B cell (primary cell): ENCODE results near the gene CFAP90. TPM values are rescaled to one million over a fixed set of nuclear protein-coding genes. Genes with fewer than 3 reads are reported as not detected.

Experiments used
- ATAC-seq: fragments of 200-7000 bp; cut with Tn5 transposase; one replicate; pipeline ENCODE4 v1.10.0; 2021; ENCODE audit warnings: low read depth, mild to moderate bottlenecking, moderate number of reproducible peaks, moderate library complexity
- CTCF ChIA-PET: fragments of 350-600 bp; sonication (Branson Sonifier 250); formaldehyde crosslinking; loops from one replicate; lab custom pipeline; 2021; ENCODE audit warnings: antibody characterized with exemption, inconsistent platforms; lab: Charles Lee
- POLR2A ChIA-PET: fragments of 350-600 bp; sonication (Branson Sonifier 250); formaldehyde crosslinking; loops from one replicate; lab custom pipeline; 2021; ENCODE audit warnings: antibody characterized with exemption; lab: Charles Lee
- DNase-seq: peaks from one replicate; pipeline ENCODE4 v3.0.0; 2013
- H2AFZ ChIP-seq: 2 replicates; pipeline ENCODE4 v1.6.1; 2012; ENCODE audit warnings: mild to moderate bottlenecking, low read depth, low read length; ENCODE audit not compliant: insufficient read depth, poor library complexity, severe bottlenecking
- H3K27ac ChIP-seq, 2 donors: 1 replicate in 1 of 2; 2 replicates in 1 of 2; pipeline ENCODE4 v1.5.1; 2012 to 2013; ENCODE audit warnings: low read length in 2 of 2, mild to moderate bottlenecking in 2 of 2, moderate library complexity in 1 of 2
- H3K27me3 ChIP-seq, 4 experiments: fragments of 200-600 bp in 1 of 4; sonication (generic) in 1 of 4; replicated peaks in 1 of 4; 1 replicate in 2 of 4; 2 replicates in 2 of 4; pipeline versions ENCODE4 v1.6.1 to v1.7.0; 2013 to 2016; ENCODE audit warnings: low read length in 3 of 4, mild to moderate bottlenecking in 2 of 4, mixed read lengths in 1 of 4, moderate library complexity in 1 of 4; ENCODE audit not compliant: insufficient read depth in 4 of 4, control insufficient read depth in 3 of 4; ENCODE audit errors: control extremely low read depth in 1 of 4
- H3K36me3 ChIP-seq, 2 experiments: replicated peaks in 1 of 2; 1 replicate in 1 of 2; 2 replicates in 1 of 2; pipeline versions ENCODE4 v1.6.1 to v1.7.1; 2013; ENCODE audit warnings: low read length in 1 of 2; ENCODE audit not compliant: insufficient read depth in 2 of 2, control insufficient read depth in 1 of 2; ENCODE audit errors: control extremely low read depth in 1 of 2, extremely low read depth in 1 of 2
- H3K4me1 ChIP-seq, 2 donors: fragments of 200-600 bp in 1 of 2; sonication (generic) in 1 of 2; 1 replicate in 1 of 2; 2 replicates in 1 of 2; pipeline versions ENCODE4 v1.5.1 to v1.6.1; 2013 to 2017; ENCODE audit warnings: low read length in 2 of 2; ENCODE audit not compliant: control insufficient read depth in 2 of 2, insufficient read depth in 2 of 2
- H3K4me2 ChIP-seq: replicated peaks from 2 replicates; pipeline ENCODE3; 2012; ENCODE audit warnings: mild to moderate bottlenecking, low read depth, low read length; ENCODE audit not compliant: poor library complexity, severe bottlenecking
- H3K4me3 ChIP-seq, 5 experiments: fragments of 200-600 bp in 1 of 5; sonication (generic) in 1 of 5; 1 replicate in 3 of 5; 2 replicates in 2 of 5; pipeline versions ENCODE4 v1.5.1 to v1.7.0; 2011 to 2016; ENCODE audit warnings: low read length in 4 of 5, mild to moderate bottlenecking in 4 of 5, low read depth in 2 of 5, control low read depth in 1 of 5, moderate library complexity in 1 of 5; ENCODE audit not compliant: insufficient read depth in 1 of 5; ENCODE audit errors: control extremely low read depth in 1 of 5, extremely low read depth in 1 of 5
- H3K79me2 ChIP-seq: fragments of 200-600 bp; sonication (generic); one replicate; pipeline ENCODE4 v1.6.0; 2016; ENCODE audit warnings: low read length; ENCODE audit not compliant: control insufficient read depth, insufficient read depth
- H3K9ac ChIP-seq: fragments of 200-600 bp; sonication (generic); 2 replicates; pipeline ENCODE4 v1.6.1; 2017; ENCODE audit warnings: mild to moderate bottlenecking, low read length, moderate library complexity
- H3K9me3 ChIP-seq, 3 donors: one replicate each; pipeline versions ENCODE4 v1.6.1 to v1.7.1; 2013; ENCODE audit warnings: low read length in 2 of 3; ENCODE audit not compliant: control insufficient read depth in 2 of 3, insufficient read depth in 1 of 3; ENCODE audit errors: control extremely low read depth in 1 of 3
- H4K20me1 ChIP-seq: 2 replicates; pipeline ENCODE4 v1.6.0; 2012; ENCODE audit warnings: mild to moderate bottlenecking, low read length; ENCODE audit not compliant: insufficient read depth, control insufficient read depth, poor library complexity, severe bottlenecking
- H3K27ac Mint-ChIP-seq: one replicate; pipeline ENCODE4 v1.8.0; 2021; ENCODE audit warnings: mixed read lengths
- H3K27me3 Mint-ChIP-seq: one replicate; pipeline ENCODE4 v1.8.0; 2021; ENCODE audit warnings: mixed read lengths
- H3K4me1 Mint-ChIP-seq: one replicate; pipeline ENCODE4 v1.8.0; 2021; ENCODE audit warnings: mixed read lengths
- H3K4me3 Mint-ChIP-seq: one replicate; pipeline ENCODE4 v1.8.0; 2021; ENCODE audit warnings: mixed read lengths
- H3K9me3 Mint-ChIP-seq: one replicate; pipeline ENCODE4 v1.8.0; 2022; ENCODE audit warnings: mixed read lengths; ENCODE audit not compliant: insufficient read depth
- EZH2 ChIP-seq: IDR thresholded peaks from 2 replicates; pipeline ENCODE4 v1.6.1; 2012; ENCODE audit warnings: borderline replicate concordance, low read depth, mild to moderate bottlenecking, moderate library complexity, low read length; ENCODE audit not compliant: insufficient read depth, poor library complexity, severe bottlenecking
- WGBS: methylation state at CpG from one replicate; pipeline ENCODE4 v1.1.5; 2013; ENCODE audit warnings: missing lambda C conversion rate; ENCODE audit not compliant: insufficient coverage; 5-methylcytosine and 5-hydroxymethylcytosine counted together
- intact Hi-C: fragments of 100-400 bp; cut with micrococcal nuclease; formaldehyde crosslinking; loops from one replicate; pipeline ENCODE4 v1.10.0; 2022
- polyA plus RNA-seq: library from polyadenylated mRNA; depleted of rRNA; stranded (reverse); fragments of >200 nt; gene quantifications from 2 replicates; pipeline ENCODE4 v1.2.3, GENCODE V29; 2012
- total RNA-seq, 2 donors: library from RNA; stranded (reverse); fragments of 120-200 nt in 1 of 2; gene quantifications; 1 replicate in 1 of 2; 2 replicates in 1 of 2; pipeline versions ENCODE4 v1.2.3 to v1.2.4, GENCODE V29; 2013 to 2022
- TF ChIP-seq, protein P1 (sequence below): fragments of 200-600 bp; IDR thresholded peaks from one replicate; pipeline ENCODE4 v1.8.0; 2022; ENCODE audit warnings: antibody characterized with exemption, mild to moderate bottlenecking

The CFAP90 gene
- total and polyA plus RNA-seq, 2 donors (not counting 1 experiment from before 2014, with no cell fraction given), result not detected

DNA sequence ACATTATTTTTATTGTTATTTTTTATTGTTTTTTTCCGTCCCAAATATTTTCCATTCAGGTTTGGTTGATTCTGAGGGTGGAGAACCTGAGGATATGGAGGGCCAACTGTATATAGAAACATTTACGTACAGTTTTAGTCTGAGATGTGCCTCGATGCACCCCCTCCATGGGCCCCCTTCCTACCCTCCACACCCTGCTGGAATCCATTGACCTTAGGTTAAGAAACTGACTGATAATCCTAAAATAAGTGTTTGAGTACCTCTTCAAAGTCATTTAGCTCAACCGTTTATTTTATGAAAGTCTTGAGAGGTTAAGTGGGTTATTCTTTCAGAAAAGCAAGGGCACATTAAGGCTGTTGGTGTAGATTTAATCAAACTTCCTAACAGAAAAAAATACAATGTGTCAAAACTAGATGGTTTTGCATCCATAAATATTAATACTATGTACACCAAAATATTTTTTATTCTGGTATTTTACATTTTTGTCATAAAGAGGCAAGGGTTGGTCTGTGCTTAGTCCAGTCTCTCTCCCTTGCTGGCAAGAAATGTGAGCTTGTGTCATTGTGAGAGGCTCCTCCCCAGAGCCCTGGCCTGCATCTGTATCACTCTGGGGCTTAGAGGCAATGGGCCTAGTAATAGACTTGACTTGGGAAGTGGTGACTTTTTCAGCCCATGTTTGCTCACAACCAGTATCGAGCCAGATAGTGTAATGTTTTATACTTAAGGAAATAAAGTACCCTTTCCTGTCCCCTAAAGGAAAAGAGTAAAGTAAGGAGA lies 33.7 kb upstream of the CFAP90 start:
- CTCF ChIA-PET, result interaction anchor here (0.8 kb wide), 1 partner anchor 39 kb away, joined by 4 read pairs; no protein-coding TSS in a partner anchor
- no peaks in the 10 kb centered on the region for H3K9me3 ChIP-seq
- H3K27me3 ChIP-seq, result no peaks in the 10 kb centered on the region
- H3K27ac ChIP-seq, result no peak overlapping the region
- peaks cover 4% of the 10 kb centered on the region for H3K79me2 ChIP-seq
- intact Hi-C loops, result loop anchor here (5.0 kb wide), 1 partner anchor 1323 kb away; no protein-coding TSS in a partner anchor
- H3K4me2 ChIP-seq, result no peak overlapping the region
- H3K4me3 Mint-ChIP-seq, result no peak overlapping the region
- no peaks in the 10 kb centered on the region for H3K27me3 Mint-ChIP-seq
- H3K27ac Mint-ChIP-seq, result no peak overlapping the region
- peaks cover 15 to 65% of the 10 kb centered on the region in 2 experiments for H3K36me3 ChIP-seq
- no peak overlapping the region for H3K9ac ChIP-seq
- H4K20me1 ChIP-seq, result peaks cover 15% of the 10 kb centered on the region
- H3K4me1 ChIP-seq, result no peaks in the 10 kb centered on the region
- TF ChIP-seq, protein P1, sequence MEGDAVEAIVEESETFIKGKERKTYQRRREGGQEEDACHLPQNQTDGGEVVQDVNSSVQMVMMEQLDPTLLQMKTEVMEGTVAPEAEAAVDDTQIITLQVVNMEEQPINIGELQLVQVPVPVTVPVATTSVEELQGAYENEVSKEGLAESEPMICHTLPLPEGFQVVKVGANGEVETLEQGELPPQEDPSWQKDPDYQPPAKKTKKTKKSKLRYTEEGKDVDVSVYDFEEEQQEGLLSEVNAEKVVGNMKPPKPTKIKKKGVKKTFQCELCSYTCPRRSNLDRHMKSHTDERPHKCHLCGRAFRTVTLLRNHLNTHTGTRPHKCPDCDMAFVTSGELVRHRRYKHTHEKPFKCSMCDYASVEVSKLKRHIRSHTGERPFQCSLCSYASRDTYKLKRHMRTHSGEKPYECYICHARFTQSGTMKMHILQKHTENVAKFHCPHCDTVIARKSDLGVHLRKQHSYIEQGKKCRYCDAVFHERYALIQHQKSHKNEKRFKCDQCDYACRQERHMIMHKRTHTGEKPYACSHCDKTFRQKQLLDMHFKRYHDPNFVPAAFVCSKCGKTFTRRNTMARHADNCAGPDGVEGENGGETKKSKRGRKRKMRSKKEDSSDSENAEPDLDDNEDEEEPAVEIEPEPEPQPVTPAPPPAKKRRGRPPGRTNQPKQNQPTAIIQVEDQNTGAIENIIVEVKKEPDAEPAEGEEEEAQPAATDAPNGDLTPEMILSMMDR, result no peak
- no peak for TF ChIP-seq EZH2
- no peaks in the 10 kb centered on the region for H3K9me3 Mint-ChIP-seq
- POLR2A ChIA-PET, result no interaction called here
- no peak overlapping the region for H2AFZ ChIP-seq
- ATAC-seq, result no peak
- H3K4me1 Mint-ChIP-seq, result no peaks in the 10 kb centered on the region
- WGBS, result no CpG with 5 or more reads among the region's 5 CpGs
- no peak overlapping the region for H3K4me3 ChIP-seq
- DNase-seq, result no peak

DNA sequence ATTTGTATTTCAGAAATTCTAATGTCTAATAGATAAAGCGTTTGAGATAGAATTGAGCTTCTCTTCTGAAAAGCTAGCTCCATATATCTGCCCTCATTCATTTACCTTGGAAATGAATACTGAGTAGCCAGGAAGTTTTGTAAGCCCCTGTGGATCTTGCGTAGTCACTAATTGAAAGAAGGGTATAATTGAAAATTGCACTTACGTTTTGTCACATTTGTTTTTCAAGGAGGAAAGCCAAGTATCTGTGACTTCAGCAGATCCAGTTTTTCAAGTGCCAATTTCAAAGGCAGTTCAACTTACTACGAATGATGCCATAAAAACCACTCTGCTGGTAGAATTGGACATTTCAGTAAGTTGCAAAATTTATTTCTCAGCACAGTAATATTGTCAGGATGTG lies 32.0 kb upstream of the CFAP90 start:
- TF ChIP-seq, protein P1, result no peak
- TF ChIP-seq EZH2, result no peak
- Histone ChIP-seq H3K27ac (no peak overlapping the region), H2AFZ (no peak overlapping the region), H3K27me3 (no peaks in the 10 kb centered on the region), H3K4me3 (no peak overlapping the region), H4K20me1 (peaks cover 15% of the 10 kb centered on the region), H3K9me3 (no peaks in the 10 kb centered on the region), H3K4me2 (no peak overlapping the region), H3K36me3 (peaks cover 13 to 65% of the 10 kb centered on the region in 2 experiments), H3K9ac (no peak overlapping the region), H3K4me1 (no peaks in the 10 kb centered on the region), H3K79me2 (peaks cover 7% of the 10 kb centered on the region)
- H3K27ac Mint-ChIP-seq, result no peak overlapping the region
- H3K9me3 Mint-ChIP-seq, result no peaks in the 10 kb centered on the region
- no peaks in the 10 kb centered on the region for H3K4me1 Mint-ChIP-seq
- ChIA-PET CTCF (no interaction called here), POLR2A (no interaction called here)
- intact Hi-C loops, result no loop called here
- ATAC-seq (no peak), DNase-seq (no peak)
- no peaks in the 10 kb centered on the region for H3K27me3 Mint-ChIP-seq
- WGBS, result 100% methylated on average over 2 of the region's 4 CpGs
- H3K4me3 Mint-ChIP-seq, result no peak overlapping the region
